A549 (cell line): ENCODE results near the gene DYNC1I1. TPM values are rescaled to one million over a fixed set of nuclear protein-coding genes. Genes with fewer than 3 reads are reported as not detected.

Experiments used
- ATAC-seq, 2 experiments: fragments of 200-7000 bp in 1 of 2; fragments of >200 bp in 1 of 2; cut with Nextera tagmentation in 1 of 2; cut with Tn5 transposase in 1 of 2; 3 replicates each; pipeline versions ENCODE4 v1.8.0 to v1.9.1; 2018 to 2020; ENCODE audit warnings: mild to moderate bottlenecking in 1 of 2, moderate library complexity in 1 of 2
- CTCF ChIA-PET: fragments of 300-600 bp; sonication (Branson Sonifier 250); formaldehyde crosslinking; extraction: SDS; loops from one replicate; lab custom pipeline; 2021; ENCODE audit warnings: antibody characterized with exemption, inconsistent platforms; lab: Yijun Ruan, JAX
- POLR2A ChIA-PET: fragments of 350-600 bp; formaldehyde crosslinking; extraction: SDS; loops from one replicate; lab custom pipeline; 2021; ENCODE audit warnings: antibody characterized with exemption, inconsistent platforms; lab: Yijun Ruan, JAX
- DNase-seq, 2 experiments: peaks; one replicate each; pipeline versions ENCODE4 v3.0.0 to v3.0.0-alpha.2; 2011 to 2016; ENCODE audit warnings: low read depth in 1 of 2, low spot score in 1 of 2
- FAIRE-seq: peaks from 2 replicates; lab custom pipeline; 2011; peaks lifted over from hg19 to GRCh38; lab: Jason Lieb, UNC
- H3K27ac ChIP-seq, 2 experiments: fragments of >200 bp; sonication (Bioruptor Twin); formaldehyde crosslinking; 3 replicates each; pipeline ENCODE4 v1.5.1; 2016 to 2017
- H3K4me1 ChIP-seq: fragments of >200 bp; sonication (Bioruptor Twin); formaldehyde crosslinking; 3 replicates; pipeline ENCODE4 v1.6.1; 2016
- H3K4me2 ChIP-seq: fragments of >200 bp; sonication (Bioruptor Twin); formaldehyde crosslinking; 3 replicates; pipeline ENCODE4 v1.6.1; 2016
- H3K4me3 ChIP-seq: fragments of >200 bp; sonication (Bioruptor Twin); formaldehyde crosslinking; 3 replicates; pipeline ENCODE4 v1.5.1; 2016
- H3K9me3 ChIP-seq: fragments of >200 bp; sonication (Bioruptor Twin); formaldehyde crosslinking; 3 replicates; pipeline ENCODE4 v1.6.1; 2016
- BHLHE40 ChIP-seq: IDR thresholded peaks from 2 replicates; pipeline ENCODE4 v1.6.1; 2012; ENCODE audit warnings: low read depth, low read length, inconsistent platforms
- CBX2 ChIP-seq: fragments of 200-600 bp; sonication (generic); IDR thresholded peaks from 2 replicates; pipeline ENCODE4 v1.6.1; 2016; ENCODE audit warnings: low read depth, mild to moderate bottlenecking, borderline replicate concordance
- CBX8 ChIP-seq: fragments of 200-600 bp; sonication (generic); IDR thresholded peaks from 2 replicates; pipeline ENCODE4 v1.6.1; 2016
- CEBPB ChIP-seq, 2 experiments: fragments of >200 bp in 1 of 2; sonication (Bioruptor Twin) in 1 of 2; formaldehyde crosslinking in 1 of 2; IDR thresholded peaks; 2 replicates each; pipeline ENCODE4 v1.6.1; 2012 to 2016
- CHD2 ChIP-seq: fragments of 150-350 bp; IDR thresholded peaks from 2 replicates; pipeline ENCODE4 v1.6.1; 2014; ENCODE audit warnings: low read length; ENCODE audit not compliant: partially characterized antibody
- CHD4 ChIP-seq: fragments of 200-600 bp; sonication (generic); IDR thresholded peaks from 2 replicates; pipeline ENCODE4 v1.6.1; 2016; ENCODE audit warnings: antibody characterized with exemption, mild to moderate bottlenecking, borderline replicate concordance
- FOSB ChIP-seq: fragments of 250-450 bp; sonication (Bioruptor Pico); IDR thresholded peaks from 2 replicates; pipeline ENCODE4 v1.5.0; 2020; ENCODE audit warnings: mild to moderate bottlenecking, moderate library complexity
- FOSL2 ChIP-seq, 2 experiments: fragments of 450-650 bp in 1 of 2; fragments of >200 bp in 1 of 2; sonication (Bioruptor Twin) in 1 of 2; formaldehyde crosslinking; IDR thresholded peaks; 2 replicates each; pipeline versions ENCODE4 v1.5.0 to v1.6.1; 2016 to 2020; ENCODE audit warnings: mild to moderate bottlenecking in 1 of 2, moderate library complexity in 1 of 2
- GATA3 ChIP-seq: IDR thresholded peaks from 2 replicates; pipeline ENCODE4 v1.6.1; 2012; ENCODE audit warnings: borderline replicate concordance
- HES2 ChIP-seq: fragments of >200 bp; sonication (Bioruptor Twin); formaldehyde crosslinking; IDR thresholded peaks from 2 replicates; pipeline ENCODE4 v1.6.1; 2016
- HOXB13 ChIP-seq: fragments of 250-450 bp; sonication (Bioruptor Pico); IDR thresholded peaks from 2 replicates; pipeline ENCODE4 v1.5.0; 2020; ENCODE audit warnings: low read depth, mild to moderate bottlenecking, moderate library complexity
- HOXB5 ChIP-seq: fragments of 250-450 bp; sonication (Bioruptor Pico); IDR thresholded peaks from 2 replicates; pipeline ENCODE4 v1.5.0; 2020; ENCODE audit warnings: mild to moderate bottlenecking, moderate library complexity
- JUNB ChIP-seq: fragments of >200 bp; sonication (Bioruptor Twin); formaldehyde crosslinking; IDR thresholded peaks from 2 replicates; pipeline ENCODE4 v1.6.1; 2016
- MAFK ChIP-seq: fragments of 450-650 bp; IDR thresholded peaks from 2 replicates; pipeline ENCODE4 v1.6.1; 2014; ENCODE audit not compliant: partially characterized antibody
- MYC ChIP-seq: IDR thresholded peaks from 2 replicates; pipeline ENCODE4 v1.6.1; 2012; ENCODE audit warnings: mild to moderate bottlenecking, inconsistent platforms, low read length, improper control_type of control experiment, borderline replicate concordance
- NFE2L2 ChIP-seq: fragments of 150-350 bp; conservative IDR thresholded peaks from 2 replicates; pipeline ENCODE4 v1.6.1; 2014; ENCODE audit warnings: low read length
- NPAS2 ChIP-seq: fragments of 250-450 bp; sonication (Bioruptor Pico); IDR thresholded peaks from 2 replicates; pipeline ENCODE4 v1.8.0; 2022; ENCODE audit warnings: mild to moderate bottlenecking, moderate library complexity, borderline replicate concordance
- RAD21 ChIP-seq, 2 experiments: fragments of >200 bp in 1 of 2; sonication (Bioruptor Twin) in 1 of 2; formaldehyde crosslinking in 1 of 2; IDR thresholded peaks in 1 of 2; conservative IDR thresholded peaks in 1 of 2; 2 replicates in 1 of 2; 3 replicates in 1 of 2; pipeline ENCODE4 v1.6.1; 2012 to 2018; ENCODE audit warnings: inconsistent platforms in 1 of 2
- RARB ChIP-seq: fragments of 250-450 bp; sonication (Bioruptor Pico); IDR thresholded peaks from 2 replicates; pipeline ENCODE4 v1.8.0; 2021; ENCODE audit warnings: mild to moderate bottlenecking, moderate library complexity
- RCOR1 ChIP-seq: fragments of 150-350 bp; IDR thresholded peaks from 2 replicates; pipeline ENCODE4 v1.6.1; 2014; ENCODE audit warnings: antibody characterized with exemption, low read length, low read depth
- RFX5 ChIP-seq: fragments of 450-650 bp; IDR thresholded peaks from 2 replicates; pipeline ENCODE4 v1.7.1; 2014; ENCODE audit warnings: antibody characterized with exemption, mild to moderate bottlenecking, moderate library complexity
- TP53 ChIP-seq: fragments of 250-450 bp; sonication (Bioruptor Pico); IDR thresholded peaks from 2 replicates; pipeline ENCODE4 v1.5.0; 2021; ENCODE audit warnings: mild to moderate bottlenecking, moderate library complexity
- ZNF302 ChIP-seq: fragments of 250-450 bp; sonication (Bioruptor Pico); IDR thresholded peaks from 2 replicates; pipeline ENCODE4 v1.9.0; 2021; ENCODE audit warnings: inconsistent platforms, mild to moderate bottlenecking, moderate library complexity
- ZSCAN20 ChIP-seq: fragments of 250-450 bp; sonication (Bioruptor Pico); IDR thresholded peaks from 2 replicates; pipeline ENCODE4 v1.8.0; 2022; ENCODE audit warnings: mild to moderate bottlenecking, moderate library complexity
- WGBS: methylation state at CpG from one replicate; pipeline ENCODE4 v1.1.6; 2017; ENCODE audit errors: missing lambda C conversion rate; 5-methylcytosine and 5-hydroxymethylcytosine counted together
- polyA plus RNA-seq, 4 experiments: library from polyadenylated mRNA; depleted of rRNA in 3 of 4; stranded (reverse); fragments of >200 nt; fragmentation: RNase III in 1 of 4; extraction: RNeasy Plus Mini Kit Qiagen cat#74134 plus additional on column Dnase treatment in 1 of 4; gene quantifications; 2 replicates in 3 of 4; 3 replicates in 1 of 4; pipeline ENCODE4 v1.2.3, GENCODE V29; 2011 to 2017
- TF ChIP-seq, protein P1 (sequence below): fragments of >200 bp; sonication (Bioruptor Twin); formaldehyde crosslinking; IDR thresholded peaks from 3 replicates; pipeline ENCODE4 v1.6.1; 2016
- TF ChIP-seq, protein P2 (sequence below): IDR thresholded peaks from 2 replicates; pipeline ENCODE4 v1.6.1; 2012; ENCODE audit warnings: low read depth, borderline replicate concordance
- TF ChIP-seq, protein P3 (sequence below): IDR thresholded peaks from 2 replicates; pipeline ENCODE4 v1.6.1; 2012
- TF ChIP-seq, protein P4 (sequence below): fragments of >200 bp; sonication (Bioruptor Twin); formaldehyde crosslinking; IDR thresholded peaks from 3 replicates; pipeline ENCODE4 v1.5.1; 2016

Gene DYNC1I1
- polyA plus RNA-seq, 2 of the 4 experiments (the other 2 are of a cell fraction) = 0.04 TPM; not detected in 1

DNA sequence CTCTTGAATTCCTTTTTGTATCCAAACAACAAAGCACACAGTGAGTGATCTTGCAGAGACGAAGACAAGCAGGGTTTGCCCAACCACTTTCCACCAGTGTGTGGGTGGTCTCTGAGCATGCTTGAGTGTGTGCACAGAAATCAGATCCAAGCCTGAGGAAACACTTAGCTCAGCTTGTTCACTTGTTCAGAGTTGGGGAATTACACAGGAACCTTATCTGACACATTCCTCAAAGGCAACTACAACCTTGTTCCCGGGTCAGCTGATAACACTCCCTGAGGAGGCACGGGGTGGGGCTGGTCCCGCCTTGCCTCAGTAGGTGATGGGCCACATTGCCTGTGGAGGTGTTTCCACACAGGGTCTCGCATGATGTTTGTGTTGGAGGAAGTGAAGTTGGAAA is 216.9 kb downstream of the DYNC1I1 start:
- Histone ChIP-seq H3K4me2 (no peak overlapping the region), H3K27ac (no peak overlapping the region), H3K4me3 (no peak overlapping the region)
- no peak for TF ChIP-seq FOSB (CRISPR knock-in tag)
- TF ChIP-seq RFX5 = no peak
- TF ChIP-seq, protein P1, sequence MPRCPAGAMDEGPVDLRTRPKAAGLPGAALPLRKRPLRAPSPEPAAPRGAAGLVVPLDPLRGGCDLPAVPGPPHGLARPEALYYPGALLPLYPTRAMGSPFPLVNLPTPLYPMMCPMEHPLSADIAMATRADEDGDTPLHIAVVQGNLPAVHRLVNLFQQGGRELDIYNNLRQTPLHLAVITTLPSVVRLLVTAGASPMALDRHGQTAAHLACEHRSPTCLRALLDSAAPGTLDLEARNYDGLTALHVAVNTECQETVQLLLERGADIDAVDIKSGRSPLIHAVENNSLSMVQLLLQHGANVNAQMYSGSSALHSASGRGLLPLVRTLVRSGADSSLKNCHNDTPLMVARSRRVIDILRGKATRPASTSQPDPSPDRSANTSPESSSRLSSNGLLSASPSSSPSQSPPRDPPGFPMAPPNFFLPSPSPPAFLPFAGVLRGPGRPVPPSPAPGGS = no peak
- no peak for TF ChIP-seq GATA3
- no peak for TF ChIP-seq CEBPB (IDR thresholded peaks at IDR 0.05)
- no peak for TF ChIP-seq NFE2L2
- TF ChIP-seq, protein P2, sequence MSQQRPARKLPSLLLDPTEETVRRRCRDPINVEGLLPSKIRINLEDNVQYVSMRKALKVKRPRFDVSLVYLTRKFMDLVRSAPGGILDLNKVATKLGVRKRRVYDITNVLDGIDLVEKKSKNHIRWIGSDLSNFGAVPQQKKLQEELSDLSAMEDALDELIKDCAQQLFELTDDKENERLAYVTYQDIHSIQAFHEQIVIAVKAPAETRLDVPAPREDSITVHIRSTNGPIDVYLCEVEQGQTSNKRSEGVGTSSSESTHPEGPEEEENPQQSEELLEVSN = no peak
- no peak for TF ChIP-seq CHD2
- TF ChIP-seq RARB = no peak
- no peak for TF ChIP-seq HOXB13 (CRISPR knock-in tag)
- TF ChIP-seq BHLHE40 = no peak
- no peak for TF ChIP-seq CBX2
- TF ChIP-seq TP53 (CRISPR knock-in tag) = no peak
- TF ChIP-seq ZSCAN20 = no peak
- no peak for TF ChIP-seq NPAS2 (CRISPR knock-in tag)
- TF ChIP-seq, all 56 proteins: peak for 0
- H3K9me3 ChIP-seq = no peaks in the 10 kb centered on the region
- DNase-seq = no peak
- ChIA-PET POLR2A (no interaction called here), CTCF (no interaction called here)
- no peak for ATAC-seq
- H3K4me1 ChIP-seq = no peaks in the 10 kb centered on the region
- WGBS = 0% methylated on average over 5 of the region's 5 CpGs
- FAIRE-seq = no peak

DNA sequence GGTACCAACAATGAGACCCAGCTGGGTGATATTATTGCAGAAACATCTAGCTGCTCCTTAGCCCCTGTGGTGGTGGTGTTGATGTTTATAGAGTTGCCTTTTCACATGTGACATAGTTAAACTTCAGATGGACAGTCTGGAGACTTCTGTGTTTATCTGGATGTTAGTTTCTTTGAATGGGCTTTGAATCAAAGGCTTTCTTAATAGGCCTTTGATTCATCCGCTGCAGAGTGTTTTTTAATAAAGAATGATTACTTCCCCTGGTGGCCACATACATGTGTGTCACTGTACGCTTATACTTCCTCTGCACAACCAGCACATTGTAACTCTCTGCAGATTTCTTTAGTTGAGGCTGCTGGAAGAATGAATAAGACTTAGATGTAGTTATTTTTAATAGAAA is 221.0 kb downstream of the DYNC1I1 start:
- POLR2A ChIA-PET = no interaction called here
- WGBS = 24% methylated on average over 2 of the region's 2 CpGs
- no peak for DNase-seq
- Histone ChIP-seq H3K4me2 (no peak overlapping the region), H3K9me3 (no peaks in the 10 kb centered on the region), H3K4me1 (no peaks in the 10 kb centered on the region)
- ATAC-seq = no peak
- no peak for TF ChIP-seq FOSL2 (IDR thresholded peaks at IDR 0.05)
- TF ChIP-seq FOSL2 (CRISPR knock-in tag; IDR thresholded peaks at IDR 0.05) = no peak
- no peak for TF ChIP-seq HES2
- no peak for TF ChIP-seq RFX5
- no peak for TF ChIP-seq CBX8
- TF ChIP-seq, protein P2 = no peak
- TF ChIP-seq, protein P3, sequence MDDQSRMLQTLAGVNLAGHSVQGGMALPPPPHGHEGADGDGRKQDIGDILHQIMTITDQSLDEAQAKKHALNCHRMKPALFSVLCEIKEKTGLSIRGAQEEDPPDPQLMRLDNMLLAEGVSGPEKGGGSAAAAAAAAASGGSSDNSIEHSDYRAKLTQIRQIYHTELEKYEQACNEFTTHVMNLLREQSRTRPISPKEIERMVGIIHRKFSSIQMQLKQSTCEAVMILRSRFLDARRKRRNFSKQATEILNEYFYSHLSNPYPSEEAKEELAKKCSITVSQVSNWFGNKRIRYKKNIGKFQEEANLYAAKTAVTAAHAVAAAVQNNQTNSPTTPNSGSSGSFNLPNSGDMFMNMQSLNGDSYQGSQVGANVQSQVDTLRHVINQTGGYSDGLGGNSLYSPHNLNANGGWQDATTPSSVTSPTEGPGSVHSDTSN = no peak
- no peak for TF ChIP-seq CBX2
- TF ChIP-seq RCOR1 = no peak
- TF ChIP-seq, protein P1 = no peak
- no peak for TF ChIP-seq HOXB5 (CRISPR knock-in tag)
- no peak for TF ChIP-seq RAD21 (conservative IDR thresholded peaks at IDR 0.05 in 1 of 2, IDR thresholded peaks at IDR 0.05 in 1 of 2)
- no peak for TF ChIP-seq JUNB
- no peak for TF ChIP-seq MAFK
- TF ChIP-seq NPAS2 (CRISPR knock-in tag) = no peak
- TF ChIP-seq TP53 (CRISPR knock-in tag) = no peak
- no peak for TF ChIP-seq FOSB (CRISPR knock-in tag)
- TF ChIP-seq ZNF302 (CRISPR knock-in tag) = no peak
- TF ChIP-seq, protein P4, sequence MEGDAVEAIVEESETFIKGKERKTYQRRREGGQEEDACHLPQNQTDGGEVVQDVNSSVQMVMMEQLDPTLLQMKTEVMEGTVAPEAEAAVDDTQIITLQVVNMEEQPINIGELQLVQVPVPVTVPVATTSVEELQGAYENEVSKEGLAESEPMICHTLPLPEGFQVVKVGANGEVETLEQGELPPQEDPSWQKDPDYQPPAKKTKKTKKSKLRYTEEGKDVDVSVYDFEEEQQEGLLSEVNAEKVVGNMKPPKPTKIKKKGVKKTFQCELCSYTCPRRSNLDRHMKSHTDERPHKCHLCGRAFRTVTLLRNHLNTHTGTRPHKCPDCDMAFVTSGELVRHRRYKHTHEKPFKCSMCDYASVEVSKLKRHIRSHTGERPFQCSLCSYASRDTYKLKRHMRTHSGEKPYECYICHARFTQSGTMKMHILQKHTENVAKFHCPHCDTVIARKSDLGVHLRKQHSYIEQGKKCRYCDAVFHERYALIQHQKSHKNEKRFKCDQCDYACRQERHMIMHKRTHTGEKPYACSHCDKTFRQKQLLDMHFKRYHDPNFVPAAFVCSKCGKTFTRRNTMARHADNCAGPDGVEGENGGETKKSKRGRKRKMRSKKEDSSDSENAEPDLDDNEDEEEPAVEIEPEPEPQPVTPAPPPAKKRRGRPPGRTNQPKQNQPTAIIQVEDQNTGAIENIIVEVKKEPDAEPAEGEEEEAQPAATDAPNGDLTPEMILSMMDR = no peak
- TF ChIP-seq MYC = no peak
- no peak for TF ChIP-seq CHD4
- TF ChIP-seq, all 56 proteins: peak for 0
- no peak for FAIRE-seq
- Histone ChIP-seq H3K4me3 (no peak overlapping the region), H3K27ac (no peak overlapping the region)
- CTCF ChIA-PET = no interaction called here
